Esophagus muscularis mucosa (tissue), 4 donors: Measurements from ENCODE around the gene LRRC53. TPM values are rescaled to one million over a fixed set of nuclear protein-coding genes. Genes with fewer than 3 reads are reported as not detected.

Experiments used
- DNase-seq: peaks from one replicate; pipeline ENCODE4 v3.0.0-alpha.2; 2017; ENCODE audit errors: extremely low spot score
- H3K27ac ChIP-seq, 4 donors: fragments of 200-600 bp; sonication (generic); replicated peaks in 1 of 4; 1 replicate in 3 of 4; 2 replicates in 1 of 4; pipeline ENCODE4 v1.5.1; 2016 to 2019; ENCODE audit warnings: mild to moderate bottlenecking in 1 of 4
- H3K27me3 ChIP-seq, 4 donors: fragments of 200-600 bp; sonication (generic); one replicate each; pipeline versions ENCODE4 v1.5.1 to v1.6.0; 2016 to 2019
- H3K36me3 ChIP-seq, 4 donors: fragments of 200-600 bp; sonication (generic); one replicate each; pipeline ENCODE4 v1.5.1; 2016 to 2019
- H3K4me1 ChIP-seq, 4 donors: fragments of 200-600 bp; sonication (generic); one replicate each; pipeline ENCODE4 v1.5.1; 2016 to 2019
- H3K4me3 ChIP-seq, 4 donors: fragments of 200-600 bp; sonication (generic); 1 replicate in 2 of 4; 2 replicates in 2 of 4; pipeline ENCODE4 v1.5.1; 2016 to 2019; ENCODE audit warnings: mild to moderate bottlenecking in 4 of 4, moderate library complexity in 1 of 4
- H3K9me3 ChIP-seq, 4 donors: fragments of 200-600 bp; sonication (generic); 1 replicate in 3 of 4; 2 replicates in 1 of 4; pipeline ENCODE4 v1.5.1; 2016 to 2019
- EP300 ChIP-seq: sonication (generic); formaldehyde crosslinking; IDR thresholded peaks from one replicate; pipeline ENCODE4 v1.6.1; 2017; ENCODE audit warnings: antibody characterized with exemption
- POLR2A ChIP-seq: fragments of 450-650 bp; IDR thresholded peaks from one replicate; pipeline ENCODE4 v1.6.1; 2017; ENCODE audit warnings: antibody characterized with exemption, moderate library complexity, mild to moderate bottlenecking, low read depth
- POLR2AphosphoS5 ChIP-seq, 2 donors: sonication (generic); formaldehyde crosslinking; IDR thresholded peaks; one replicate each; pipeline ENCODE4 v1.6.1; 2017; ENCODE audit warnings: antibody characterized with exemption in 2 of 2
- WGBS: methylation state at CpG from one replicate; pipeline ENCODE4 v1.1.5; 2018; 5-methylcytosine and 5-hydroxymethylcytosine counted together
- intact Hi-C: fragments of 100-400 bp; cut with DNase I; formaldehyde crosslinking; loops from one replicate; pipeline ENCODE4 v1.15.1; 2023
- total RNA-seq, 4 donors: library from RNA; depleted of rRNA; stranded (reverse); fragments of >200 nt; gene quantifications; one replicate each; pipeline versions ENCODE4 v1.1.0 to v1.2.1, GENCODE V29; 2016
- TF ChIP-seq, protein P1 (sequence below), 3 experiments: fragments of 200-600 bp in 2 of 3; fragments of 450-650 bp in 1 of 3; sonication (generic) in 2 of 3; IDR thresholded peaks; one replicate each; pipeline ENCODE4 v1.5.1; 2017 to 2019; ENCODE audit warnings: antibody characterized with exemption in 3 of 3, mild to moderate bottlenecking in 2 of 3, moderate library complexity in 1 of 3

Gene LRRC53
- total RNA-seq, 4 donors from 2014 or later = under 0.01 TPM; not detected in 3

DNA sequence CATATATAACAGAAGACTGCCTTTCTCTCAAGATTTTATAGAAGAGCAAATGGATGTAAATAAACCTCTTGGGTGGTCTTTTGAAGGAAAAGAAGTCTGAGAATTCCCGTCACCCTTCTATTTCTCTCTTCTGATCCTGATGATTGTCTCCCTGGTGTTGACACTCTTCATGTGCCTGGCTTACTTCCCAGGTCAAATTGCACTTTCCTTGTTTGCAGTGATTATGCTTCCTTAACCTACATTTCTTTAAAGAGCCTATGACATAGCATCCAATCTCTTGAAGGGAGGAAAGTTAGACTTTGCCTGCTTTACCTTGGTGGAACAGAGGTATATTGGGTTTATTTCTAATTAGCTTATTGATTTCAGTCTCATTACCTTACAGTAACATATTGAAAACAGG lies 80.1 kb downstream of the LRRC53 start:
- 0% methylated on average over 1 of the region's 1 CpG for WGBS
- Histone ChIP-seq H3K27me3 (no peaks in the 10 kb centered on the region), H3K4me3 (no peak overlapping the region), H3K4me1 (peaks cover 0 to 7% (median 0%) of the 10 kb centered on the region in 4 donors), H3K27ac (no peak overlapping the region), H3K9me3 (no peaks in the 10 kb centered on the region), H3K36me3 (no peaks in the 10 kb centered on the region)
- DNase-seq = no peak
- TF ChIP-seq EP300 (no peak), POLR2AphosphoS5 (IDR thresholded peaks at IDR 0.05) (no peak), POLR2A (no peak)
- TF ChIP-seq, protein P1, sequence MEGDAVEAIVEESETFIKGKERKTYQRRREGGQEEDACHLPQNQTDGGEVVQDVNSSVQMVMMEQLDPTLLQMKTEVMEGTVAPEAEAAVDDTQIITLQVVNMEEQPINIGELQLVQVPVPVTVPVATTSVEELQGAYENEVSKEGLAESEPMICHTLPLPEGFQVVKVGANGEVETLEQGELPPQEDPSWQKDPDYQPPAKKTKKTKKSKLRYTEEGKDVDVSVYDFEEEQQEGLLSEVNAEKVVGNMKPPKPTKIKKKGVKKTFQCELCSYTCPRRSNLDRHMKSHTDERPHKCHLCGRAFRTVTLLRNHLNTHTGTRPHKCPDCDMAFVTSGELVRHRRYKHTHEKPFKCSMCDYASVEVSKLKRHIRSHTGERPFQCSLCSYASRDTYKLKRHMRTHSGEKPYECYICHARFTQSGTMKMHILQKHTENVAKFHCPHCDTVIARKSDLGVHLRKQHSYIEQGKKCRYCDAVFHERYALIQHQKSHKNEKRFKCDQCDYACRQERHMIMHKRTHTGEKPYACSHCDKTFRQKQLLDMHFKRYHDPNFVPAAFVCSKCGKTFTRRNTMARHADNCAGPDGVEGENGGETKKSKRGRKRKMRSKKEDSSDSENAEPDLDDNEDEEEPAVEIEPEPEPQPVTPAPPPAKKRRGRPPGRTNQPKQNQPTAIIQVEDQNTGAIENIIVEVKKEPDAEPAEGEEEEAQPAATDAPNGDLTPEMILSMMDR (IDR thresholded peaks at IDR 0.05) = no peak
- intact Hi-C loops = no loop called here

DNA sequence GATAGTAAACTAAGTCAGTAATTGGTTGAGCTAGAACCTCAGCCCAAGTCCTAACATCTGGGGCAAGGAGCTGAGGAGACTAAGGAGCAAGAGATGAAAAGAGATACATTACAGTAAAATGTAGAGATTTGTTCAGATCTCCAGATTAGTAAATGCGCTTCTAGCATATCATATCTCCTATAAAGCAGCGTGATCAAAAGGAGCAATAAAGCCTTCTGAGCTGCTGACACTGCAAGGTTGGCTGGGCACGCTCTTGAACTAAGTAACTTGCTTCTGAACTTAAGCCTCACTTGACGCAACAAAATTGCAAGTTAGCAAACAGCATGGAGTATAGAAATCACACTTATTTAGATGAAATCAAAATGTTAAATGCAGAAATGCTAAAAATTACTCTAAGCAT lies 80.9 kb downstream of the LRRC53 start:
- H3K27me3 ChIP-seq = no peaks in the 10 kb centered on the region
- 97% methylated on average over 4 of the region's 4 CpGs for WGBS
- H3K4me1 ChIP-seq = peaks cover 3 to 7% (median 4%) of the 10 kb centered on the region in 4 donors
- TF ChIP-seq POLR2AphosphoS5 (IDR thresholded peaks at IDR 0.05) = no peak
- no peak for TF ChIP-seq POLR2A
- TF ChIP-seq, protein P1 (IDR thresholded peaks at IDR 0.05) = no peak
- no peak for TF ChIP-seq EP300
- H3K27ac ChIP-seq = no peak overlapping the region
- H3K9me3 ChIP-seq = no peaks in the 10 kb centered on the region
- no peaks in the 10 kb centered on the region for H3K36me3 ChIP-seq
- no peak overlapping the region for H3K4me3 ChIP-seq
- DNase-seq = no peak
- intact Hi-C loops = no loop called here

DNA sequence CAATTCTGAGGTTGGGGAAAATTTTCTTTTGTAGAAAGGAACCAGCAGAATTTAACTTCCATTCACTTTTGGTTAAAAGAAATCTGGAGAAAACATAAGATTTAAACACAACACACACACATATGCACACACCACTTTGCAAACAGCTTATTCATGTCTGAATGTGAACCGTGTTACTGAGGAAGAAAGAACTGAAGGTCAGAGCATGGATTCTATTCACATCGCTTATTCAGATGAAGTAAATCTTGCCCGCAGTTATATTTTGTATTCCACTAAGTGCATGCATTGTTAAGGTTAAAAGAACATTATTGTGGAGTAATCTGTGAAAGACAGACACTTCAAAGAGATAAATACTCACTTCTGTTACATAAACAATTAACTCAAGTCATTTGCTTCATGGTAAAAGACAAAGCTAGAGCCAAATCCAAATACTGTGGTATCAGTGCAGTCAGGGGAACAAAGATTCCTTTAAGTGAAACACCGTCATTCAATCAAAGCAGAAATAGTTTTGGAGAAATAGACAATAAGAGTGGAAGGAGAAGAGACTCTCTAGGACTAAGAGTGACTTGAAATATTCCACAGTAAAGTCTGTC lies 82.0 kb downstream of the LRRC53 start:
- H3K9me3 ChIP-seq = no peaks in the 10 kb centered on the region

DNA sequence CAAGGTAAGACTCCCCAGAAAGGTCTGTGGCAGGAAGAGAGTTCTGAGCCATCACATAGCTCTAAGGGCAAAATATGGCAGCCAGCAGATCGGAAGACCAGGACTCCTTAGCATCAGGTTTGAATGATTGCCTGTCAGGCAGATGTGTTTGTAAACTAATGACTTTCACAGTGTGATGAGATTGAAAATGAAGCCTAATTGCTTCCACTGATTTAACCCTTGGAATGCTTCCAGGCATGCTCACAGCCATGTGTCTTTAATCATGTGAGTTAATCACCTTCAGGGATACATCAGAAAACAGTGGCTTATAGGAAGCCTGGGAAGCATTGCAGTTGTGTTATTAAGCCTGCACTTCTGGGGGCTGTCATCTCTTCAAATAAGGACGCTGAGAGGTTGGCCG lies 82.8 kb downstream of the LRRC53 start:
- H3K4me3 ChIP-seq = no peak overlapping the region
- H3K27ac ChIP-seq = no peak overlapping the region
- DNase-seq = no peak
- H3K27me3 ChIP-seq = no peaks in the 10 kb centered on the region
- no peaks in the 10 kb centered on the region for H3K9me3 ChIP-seq
- no peaks in the 10 kb centered on the region for H3K36me3 ChIP-seq
- intact Hi-C loops = no loop called here
- peaks cover 7 to 16% (median 16%) of the 10 kb centered on the region in 4 donors for H3K4me1 ChIP-seq
- TF ChIP-seq POLR2A (no peak), EP300 (no peak), POLR2AphosphoS5 (IDR thresholded peaks at IDR 0.05) (no peak)
- TF ChIP-seq, protein P1 (IDR thresholded peaks at IDR 0.05) = no peak
- WGBS = 76% methylated on average over 3 of the region's 3 CpGs

More for the DNA sequence above, 82.0 kb downstream of the LRRC53 start:
- no peak for DNase-seq
- TF ChIP-seq POLR2A (no peak), EP300 (no peak), POLR2AphosphoS5 (IDR thresholded peaks at IDR 0.05) (no peak)
- TF ChIP-seq, protein P1 (IDR thresholded peaks at IDR 0.05) = no peak
- H3K4me3 ChIP-seq = no peak overlapping the region
- no peaks in the 10 kb centered on the region for H3K36me3 ChIP-seq
- H3K27me3 ChIP-seq = no peaks in the 10 kb centered on the region
- 61% methylated on average over 4 of the region's 4 CpGs for WGBS
- peaks cover 7 to 16% (median 14%) of the 10 kb centered on the region in 4 donors for H3K4me1 ChIP-seq
- intact Hi-C loops = no loop called here
- no peak overlapping the region for H3K27ac ChIP-seq

DNA sequence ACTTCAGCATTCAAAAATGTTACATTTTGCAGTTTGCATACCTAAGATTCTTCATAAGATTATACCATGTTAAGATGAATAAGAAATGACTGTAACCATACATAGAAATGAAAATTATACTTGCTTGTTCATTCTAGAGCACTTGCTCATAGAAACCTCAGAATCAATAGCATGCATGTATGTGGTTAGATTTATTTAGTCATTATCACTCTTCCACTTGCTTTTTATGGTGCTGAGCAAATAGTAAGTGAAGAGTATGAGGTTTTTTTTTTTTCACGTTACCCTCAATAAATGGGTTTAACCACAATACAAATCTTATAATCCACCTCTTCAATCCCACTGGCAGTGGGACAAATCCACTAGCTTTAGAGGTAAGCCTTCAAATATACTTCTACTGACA lies 84.7 kb downstream of the LRRC53 start:
- TF ChIP-seq POLR2AphosphoS5 (IDR thresholded peaks at IDR 0.05) = no peak
- no peak for TF ChIP-seq POLR2A
- no peak for TF ChIP-seq EP300
- TF ChIP-seq, protein P1 (IDR thresholded peaks at IDR 0.05) = no peak
- DNase-seq = no peak
- Histone ChIP-seq H3K4me1 (peaks cover under 1 to 16% (median 16%) of the 10 kb centered on the region in 4 donors), H3K27ac (no peak overlapping the region), H3K36me3 (no peaks in the 10 kb centered on the region), H3K9me3 (no peaks in the 10 kb centered on the region), H3K4me3 (no peak overlapping the region), H3K27me3 (no peaks in the 10 kb centered on the region)
- intact Hi-C loops = no loop called here
- WGBS = 89% methylated on average over 1 of the region's 1 CpG
